ENCODE data around the gene SUSD4. TPM values are rescaled to one million over a fixed set of nuclear protein-coding genes. Genes with fewer than 3 reads are reported as not detected.

Gene SUSD4
- total and polyA plus RNA-seq, 2 of the 8 experiments (the other 6 are each of a cell fraction or from before 2014, with no cell fraction given) = 3.9 to 5.2 TPM

DNA sequence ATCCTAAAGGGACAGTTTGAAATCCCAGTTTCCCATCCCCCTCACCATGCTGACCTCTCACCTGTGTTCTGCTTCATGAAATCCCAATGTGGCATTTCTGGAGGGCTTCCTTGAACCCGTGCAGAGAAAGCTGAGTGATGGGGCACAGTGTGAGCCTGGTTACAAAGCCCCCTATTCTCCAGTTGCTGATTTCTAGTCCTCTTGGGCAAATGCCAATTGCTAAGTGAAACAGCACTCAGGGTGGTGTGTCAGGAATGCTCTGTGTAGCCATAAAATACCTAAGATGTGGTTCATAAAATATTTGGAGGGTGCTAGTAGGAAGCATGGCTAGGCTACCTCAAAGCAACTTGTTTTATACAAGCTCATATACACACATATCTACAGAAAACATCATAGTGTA, 32.0 kb downstream of the SUSD4 start:
- FAIRE-seq = no peak
- Histone ChIP-seq H3K18ac (ENCODE audit: extremely low read depth, low read length) (no peak overlapping the region), H2BK20ac (ENCODE audit: low read length) (no peak overlapping the region), H3K4me3 (ENCODE audit: extremely low read depth in 1 of 4, insufficient read depth in 2 of 4, low read depth in 3 of 4, low read length in 4 of 4) (no peak overlapping the region), H3K4me2 (ENCODE audit: insufficient read depth in 1 of 2, low read depth in 2 of 2, low read length in 2 of 2) (no peak overlapping the region), H4K8ac (ENCODE audit: extremely low read depth, insufficient read depth, low read length) (no peak overlapping the region), H3K23me2 (ENCODE audit: low read depth, low read length) (no peaks in the 10 kb centered on the region; the same call in 1 of the 2 replicates), H3K9me3 (ENCODE audit: insufficient read depth in 2 of 2, low read depth in 1 of 2, low read length in 1 of 2) (no peaks in the 10 kb centered on the region), H3K4ac (replicated peaks; ENCODE audit: insufficient read length, low read depth, low read length) (no peak overlapping the region), H2AFZ (ENCODE audit: low read length) (no peak overlapping the region), H2AK5ac (ENCODE audit: low read depth, low read length) (no peak overlapping the region), H3K27me3 (replicated peaks in 1 of 4; ENCODE audit: control insufficient read depth in 3 of 4, extremely low read depth in 1 of 4, insufficient read depth in 3 of 4, low read length in 3 of 4) (no peaks in the 10 kb centered on the region), H4K20me1 (replicated peaks in 1 of 2; ENCODE audit: control insufficient read depth in 1 of 2, insufficient read depth in 2 of 2, low read length in 2 of 2) (no peaks in the 10 kb centered on the region), H3K27ac (ENCODE audit: low read depth, low read length) (no peak overlapping the region), H3K9ac (replicated peaks in 1 of 4; ENCODE audit: extremely low read depth in 1 of 4, low read depth in 3 of 4, low read length in 3 of 4) (no peak overlapping the region), H3K79me1 (ENCODE audit: low read depth, low read length) (no peaks in the 10 kb centered on the region), H3K23ac (ENCODE audit: insufficient read length) (no peak overlapping the region), H3K4me1 (replicated peaks in 1 of 4; ENCODE audit: control insufficient read depth in 3 of 4, insufficient read depth in 4 of 4, low read length in 3 of 4) (peaks cover 0 to 2% (median 0%) of the 10 kb centered on the region in 4 experiments; a peak in 1 of 7 replicates), H3K36me3 (ENCODE audit: control insufficient read depth in 2 of 4, insufficient read depth in 4 of 4, low read length in 3 of 4) (no peaks in the 10 kb centered on the region), H4K91ac (replicated peaks; ENCODE audit: insufficient read length, low read length) (no peak overlapping the region), H3K56ac (replicated peaks; ENCODE audit: insufficient read length, low read depth, low read length) (no peak overlapping the region), H3K14ac (ENCODE audit: insufficient read length) (no peak overlapping the region), H4K5ac (ENCODE audit: insufficient read length, low read depth, low read length) (no peak overlapping the region), H2BK15ac (ENCODE audit: low read length) (no peak overlapping the region), H2BK5ac (ENCODE audit: low read depth, low read length) (no peak overlapping the region), H3K79me2 (ENCODE audit: control insufficient read depth in 1 of 2, insufficient read depth in 2 of 2, low read length in 2 of 2) (no peaks in the 10 kb centered on the region), H2BK120ac (replicated peaks; ENCODE audit: low read depth, low read length) (no peak overlapping the region), H2BK12ac (ENCODE audit: low read depth, low read length) (no peak overlapping the region)
- WGBS, 2 experiments (ENCODE audit: extremely low coverage in 1 of 2, insufficient coverage in 1 of 2, insufficient read length in 1 of 2, insufficient replicate concordance in 2 of 2, low coverage in 1 of 2, low lambda C conversion rate in 2 of 2, missing lambda C conversion rate in 1 of 2) = 86% methylated on average over 1 of the region's 1 CpG; no CpG with 5 or more reads in 1 of the 2 experiments
- CTCF ChIA-PET (ENCODE audit: partially characterized antibody) = interaction anchor here (0.5 to 1.1 kb wide), 3 partner anchors 45 to 344 kb away, joined by 3 read pairs; no protein-coding TSS in a partner anchor
- POLR2A ChIA-PET (ENCODE audit: partially characterized antibody) = no interaction called here
- DNase-seq (ENCODE audit: low read depth in 1 of 2, low spot score in 2 of 2) = no peak
- TF ChIP-seq CREB1 (IDR thresholded peaks at IDR 0.05) = no peak
- no peak for TF ChIP-seq HDAC6 (IDR thresholded peaks at IDR 0.05; ENCODE audit: low read depth, low read length)
- TF ChIP-seq CTBP2 (IDR thresholded peaks at IDR 0.05; ENCODE audit: borderline replicate concordance, insufficient read depth, insufficient read length, low read length) = no peak
- no peak for TF ChIP-seq BRCA1 (IDR thresholded peaks at IDR 0.05; ENCODE audit: low read depth, low read length)
- TF ChIP-seq GTF2F1 (IDR thresholded peaks at IDR 0.05; ENCODE audit: borderline replicate concordance, low read depth, low read length) = no peak
- TF ChIP-seq JUND (IDR thresholded peaks at IDR 0.05; ENCODE audit: low read length) = no peak
- TF ChIP-seq YY1 (IDR thresholded peaks at IDR 0.05; ENCODE audit: low read depth, low read length) = no peak
- no peak for TF ChIP-seq CEBPB (IDR thresholded peaks at IDR 0.05; ENCODE audit: low read depth, low read length)
- no peak for TF ChIP-seq KDM1A (IDR thresholded peaks at IDR 0.05; ENCODE audit: borderline replicate concordance, low read length)
- TF ChIP-seq HDAC2 (IDR thresholded peaks at IDR 0.05; ENCODE audit: borderline replicate concordance in 1 of 2, low read depth in 2 of 2, low read length in 2 of 2) = no peak
- TF ChIP-seq EZH2 (IDR thresholded peaks at IDR 0.05; ENCODE audit: low read depth, low read length, severe bottlenecking) = no peak
- no peak for TF ChIP-seq KDM4A (IDR thresholded peaks at IDR 0.05; ENCODE audit: low read depth, low read length, severe bottlenecking)
- no peak for TF ChIP-seq ASH2L (IDR thresholded peaks at IDR 0.05; ENCODE audit: low read length)
- TF ChIP-seq RBBP5 (IDR thresholded peaks at IDR 0.05; ENCODE audit: borderline replicate concordance, low read depth, low read length) = no peak
- TF ChIP-seq PHF8 (conservative IDR thresholded peaks at IDR 0.05; ENCODE audit: low read depth, low read length) = no peak

Measured in H1 (cell line).